Spleen (tissue), 7 donors: ENCODE data around the gene CLDN34.

Source experiments
- CTCF ChIP-seq, 11 experiments: fragments of 200-600 bp in 7 of 11; fragments of 450-650 bp in 4 of 11; sonication (generic) in 4 of 11; IDR thresholded peaks in 8 of 11; conservative IDR thresholded peaks in 3 of 11; 1 replicate in 7 of 11; 2 replicates in 4 of 11; pipeline versions ENCODE4 v1.4.0 to v1.8.0; 2016 to 2021; ENCODE audit warnings: antibody characterized with exemption in 11 of 11, inconsistent platforms in 4 of 11, mild to moderate bottlenecking in 1 of 11
- POLR2A ChIP-seq, 3 donors: fragments of 450-650 bp; IDR thresholded peaks; one replicate each; pipeline ENCODE4 v1.5.1; 2017; ENCODE audit warnings: antibody characterized with exemption in 3 of 3, mild to moderate bottlenecking in 1 of 3
- POLR2AphosphoS5 ChIP-seq, 3 donors: sonication (generic); formaldehyde crosslinking; IDR thresholded peaks; one replicate each; pipeline ENCODE4 v1.5.1; 2017; ENCODE audit warnings: antibody characterized with exemption in 3 of 3
- donor health status: DM: no; HTN: no; CAD: no; lungs with moderate emphysema.
- donor health status: DM: no; HTN: no; CAD: no.
- donor health status: DM: no; HTN: no; CAD: no.

DNA sequence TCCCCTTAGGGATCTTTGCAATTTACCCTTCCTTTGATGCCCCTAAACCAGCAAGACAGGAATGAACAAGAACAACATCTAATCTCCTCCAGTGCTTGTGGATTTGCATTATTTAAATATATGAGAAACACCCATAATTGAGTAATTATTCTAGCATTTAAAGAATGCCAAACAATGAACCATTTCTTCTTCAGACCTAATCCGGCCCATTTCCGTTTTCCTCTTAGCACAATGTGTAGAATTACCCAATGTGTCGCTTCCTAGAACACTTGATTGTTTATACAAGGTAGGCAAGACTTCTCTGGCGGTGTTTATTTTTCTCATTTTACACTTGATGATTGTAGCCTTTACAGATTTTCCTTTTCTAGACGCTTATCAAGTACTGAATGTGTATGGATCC lies 43.5 kb downstream of the CLDN34 start:
- TF ChIP-seq CTCF (IDR thresholded peaks at IDR 0.05 in 8 of 11, conservative IDR thresholded peaks at IDR 0.05 in 3 of 11), result no peak
- TF ChIP-seq POLR2A (IDR thresholded peaks at IDR 0.05), result no peak
- no peak for TF ChIP-seq POLR2AphosphoS5 (IDR thresholded peaks at IDR 0.05)
